Measurements from ENCODE around the gene MOB1A.

The MOB1A gene

DNA sequence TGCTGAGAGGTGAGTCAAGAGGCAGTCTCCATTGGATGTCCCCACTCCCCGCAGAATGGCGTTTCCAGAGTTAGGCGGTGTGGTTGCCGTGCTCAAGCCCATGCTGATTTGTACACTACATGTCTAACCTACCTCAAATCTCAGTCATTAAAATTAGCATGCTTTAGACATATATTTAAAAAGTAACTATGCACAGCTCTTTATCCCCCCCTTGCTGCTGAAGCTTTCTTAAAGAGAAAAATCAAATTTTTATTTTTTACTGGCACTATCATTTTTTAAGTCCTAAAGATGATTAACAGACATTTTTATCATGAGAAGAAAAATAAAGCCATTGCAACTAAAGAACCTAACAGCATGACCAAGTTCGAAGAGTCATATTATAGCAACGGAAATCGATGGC, 73.8 kb downstream of the MOB1A start:
- DNase-seq (ENCODE audit: low read depth in 2 of 2) = no peak

DNA sequence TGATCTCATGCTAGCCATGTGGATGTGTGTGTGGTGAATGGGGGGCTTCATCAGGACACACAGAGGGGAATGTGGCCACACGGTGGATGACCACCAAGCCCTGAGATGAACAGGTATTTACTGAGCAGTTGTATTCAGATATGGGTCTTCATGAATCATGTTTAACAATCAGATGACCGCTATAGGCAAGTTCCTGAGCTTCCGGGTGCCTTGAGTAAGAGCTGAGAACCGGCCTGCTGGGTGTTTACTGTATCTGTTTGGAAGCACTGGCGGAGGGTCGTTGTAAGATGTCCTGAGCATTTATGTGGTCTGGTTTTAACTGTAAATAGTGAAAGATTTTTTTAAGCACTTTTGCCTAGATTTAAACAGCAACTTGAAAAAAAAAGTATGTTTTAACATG, 74.9 kb downstream of the MOB1A start:
- no peak for DNase-seq (ENCODE audit: low read depth in 2 of 2)
